ENCODE results near the gene COL6A3.

GRCh38 chr2:237397072-237397471, 16.9 kb downstream of the COL6A3 start:
- TF ChIP-seq CTCF (IDR thresholded peaks at IDR 0.05): no peak
- no peak for TF ChIP-seq POLR2AphosphoS5 (IDR thresholded peaks at IDR 0.05)

Data from prostate gland (tissue), 2 donors.